Liver (tissue), 9 donors: ENCODE measurements around the gene LMTK2. TPM values are rescaled to one million over a fixed set of nuclear protein-coding genes. Genes with fewer than 3 reads are reported as not detected.

ENCODE experiments used
- DNase-seq: peaks from one replicate; pipeline ENCODE4 v3.0.0-alpha.2; 2017; ENCODE audit warnings: low spot score
- H3K27ac ChIP-seq, 2 donors: one replicate each; pipeline ENCODE4 v1.7.0; 2013; ENCODE audit warnings: inconsistent platforms in 2 of 2, low read length in 2 of 2, control low read depth in 1 of 2, low read depth in 1 of 2, mild to moderate bottlenecking in 1 of 2
- H3K27me3 ChIP-seq, 4 donors: one replicate each; pipeline versions ENCODE4 v1.6.1 to v1.7.0; 2013; ENCODE audit warnings: low read length in 3 of 4, inconsistent platforms in 1 of 4, mild to moderate bottlenecking in 1 of 4, moderate library complexity in 1 of 4; ENCODE audit not compliant: control insufficient read depth in 4 of 4, insufficient read depth in 4 of 4
- H3K36me3 ChIP-seq, 4 donors: one replicate each; pipeline versions ENCODE4 v1.6.1 to v1.7.0; 2013; ENCODE audit warnings: low read length in 3 of 4, mild to moderate bottlenecking in 3 of 4, low read depth in 1 of 4, moderate library complexity in 1 of 4; ENCODE audit not compliant: control insufficient read depth in 4 of 4, insufficient read depth in 3 of 4
- H3K4me1 ChIP-seq, 4 donors: one replicate each; pipeline versions ENCODE4 v1.6.1 to v1.7.0; 2013; ENCODE audit warnings: low read length in 3 of 4, mild to moderate bottlenecking in 3 of 4, moderate library complexity in 1 of 4; ENCODE audit not compliant: control insufficient read depth in 4 of 4, insufficient read depth in 4 of 4
- H3K4me3 ChIP-seq, 3 donors: one replicate each; pipeline versions ENCODE4 v1.6.1 to v1.7.0; 2013; ENCODE audit warnings: low read length in 3 of 3, control low read depth in 1 of 3, low read depth in 1 of 3, mild to moderate bottlenecking in 1 of 3
- H3K9ac ChIP-seq, 2 donors: one replicate each; pipeline ENCODE4 v1.7.0; 2013; ENCODE audit warnings: low read length in 2 of 2, mild to moderate bottlenecking in 2 of 2, moderate library complexity in 2 of 2, control low read depth in 1 of 2, low read depth in 1 of 2
- H3K9me3 ChIP-seq, 4 donors: one replicate each; pipeline versions ENCODE4 v1.6.1 to v1.7.0; 2013; ENCODE audit warnings: low read length in 3 of 4; ENCODE audit not compliant: control insufficient read depth in 4 of 4
- CTCF ChIP-seq: fragments of 150-350 bp; IDR thresholded peaks from 2 replicates; pipeline ENCODE4 v1.5.1; 2017; ENCODE audit warnings: improper control_type of control experiment, low read depth, low read length; ENCODE audit not compliant: missing input control
- EGR1 ChIP-seq, 2 donors: IDR thresholded peaks; 2 replicates each; pipeline ENCODE4 v1.6.1; 2016 to 2018; ENCODE audit warnings: antibody characterized with exemption in 2 of 2, low read depth in 2 of 2
- FOXA1 ChIP-seq: IDR thresholded peaks from 2 replicates; pipeline ENCODE4 v1.6.1; 2016; ENCODE audit warnings: antibody characterized with exemption
- FOXA2 ChIP-seq: IDR thresholded peaks from 2 replicates; pipeline ENCODE4 v1.6.1; 2016; ENCODE audit warnings: antibody characterized with exemption
- GABPA ChIP-seq, 2 donors: IDR thresholded peaks in 1 of 2; conservative IDR thresholded peaks in 1 of 2; 2 replicates each; pipeline ENCODE4 v1.6.1; 2016; ENCODE audit warnings: antibody characterized with exemption in 2 of 2, mild to moderate bottlenecking in 1 of 2, moderate library complexity in 1 of 2
- HNF4A ChIP-seq, 2 donors: conservative IDR thresholded peaks; 2 replicates each; pipeline ENCODE4 v1.6.1; 2016; ENCODE audit warnings: antibody characterized with exemption in 2 of 2, mild to moderate bottlenecking in 2 of 2
- JUND ChIP-seq, 2 donors: IDR thresholded peaks; 2 replicates each; pipeline ENCODE4 v1.6.1; 2016; ENCODE audit warnings: antibody characterized with exemption in 2 of 2
- MAX ChIP-seq: IDR thresholded peaks from 2 replicates; pipeline ENCODE4 v1.6.1; 2016; ENCODE audit warnings: antibody characterized with exemption
- NR2F2 ChIP-seq: IDR thresholded peaks from 2 replicates; pipeline ENCODE4 v1.6.1; 2016; ENCODE audit warnings: antibody characterized with exemption
- RAD21 ChIP-seq, 2 donors: IDR thresholded peaks; 2 replicates each; pipeline ENCODE4 v1.6.1; 2016; ENCODE audit warnings: antibody characterized with exemption in 2 of 2, mild to moderate bottlenecking in 2 of 2
- REST ChIP-seq: IDR thresholded peaks from 2 replicates; pipeline ENCODE4 v1.6.1; 2016; ENCODE audit warnings: antibody characterized with exemption, mild to moderate bottlenecking
- RXRA ChIP-seq, 2 donors: IDR thresholded peaks; 2 replicates each; pipeline ENCODE4 v1.6.1; 2017 to 2018; ENCODE audit warnings: antibody characterized with exemption in 2 of 2, mild to moderate bottlenecking in 1 of 2
- SP1 ChIP-seq: IDR thresholded peaks from 2 replicates; pipeline ENCODE4 v1.6.1; 2018; ENCODE audit warnings: antibody characterized with exemption, mild to moderate bottlenecking
- TAF1 ChIP-seq: conservative IDR thresholded peaks from 2 replicates; pipeline ENCODE4 v1.6.1; 2016; ENCODE audit warnings: antibody characterized with exemption, mild to moderate bottlenecking
- YY1 ChIP-seq: IDR thresholded peaks from 2 replicates; pipeline ENCODE4 v1.6.1; 2016; ENCODE audit warnings: antibody characterized with exemption, mild to moderate bottlenecking
- ZBTB33 ChIP-seq: IDR thresholded peaks from 2 replicates; pipeline ENCODE4 v1.6.1; 2016; ENCODE audit warnings: antibody characterized with exemption
- WGBS: extraction: QIAGEN DNeasy Blood & Tissue Kit; methylation state at CpG from one replicate; pipeline ENCODE4 v1.1.7; 2013; 5-methylcytosine and 5-hydroxymethylcytosine counted together
- polyA plus RNA-seq, 2 donors: library from polyadenylated mRNA; stranded (reverse) in 1 of 2; unstranded in 1 of 2; fragments of 200-250 nt in 1 of 2; fragments of >200 nt in 1 of 2; fragmentation: Nextera tagmentation in 1 of 2; extraction: Ambion mirVana in 1 of 2; gene quantifications; one replicate each; pipeline versions ENCODE4 v1.2.1 to v1.2.3, GENCODE V29; 2013 to 2015
- total RNA-seq, 2 donors: library from RNA; depleted of rRNA; stranded (reverse); fragments of >200 nt; gene quantifications; one replicate each; pipeline ENCODE4 v1.2.3, GENCODE V29; 2014
- donor health status: healthy.
- donor health status: healthy.
- donor health status: healthy.
- donor health status: healthy.
- donor health status: healthy.

LMTK2 gene
- 10 to 100 TPM; 13.4 to 14.3 TPM for total RNA-seq
- polyA plus RNA-seq = 1 to 10 TPM; 3.1 to 4.5 TPM

DNA sequence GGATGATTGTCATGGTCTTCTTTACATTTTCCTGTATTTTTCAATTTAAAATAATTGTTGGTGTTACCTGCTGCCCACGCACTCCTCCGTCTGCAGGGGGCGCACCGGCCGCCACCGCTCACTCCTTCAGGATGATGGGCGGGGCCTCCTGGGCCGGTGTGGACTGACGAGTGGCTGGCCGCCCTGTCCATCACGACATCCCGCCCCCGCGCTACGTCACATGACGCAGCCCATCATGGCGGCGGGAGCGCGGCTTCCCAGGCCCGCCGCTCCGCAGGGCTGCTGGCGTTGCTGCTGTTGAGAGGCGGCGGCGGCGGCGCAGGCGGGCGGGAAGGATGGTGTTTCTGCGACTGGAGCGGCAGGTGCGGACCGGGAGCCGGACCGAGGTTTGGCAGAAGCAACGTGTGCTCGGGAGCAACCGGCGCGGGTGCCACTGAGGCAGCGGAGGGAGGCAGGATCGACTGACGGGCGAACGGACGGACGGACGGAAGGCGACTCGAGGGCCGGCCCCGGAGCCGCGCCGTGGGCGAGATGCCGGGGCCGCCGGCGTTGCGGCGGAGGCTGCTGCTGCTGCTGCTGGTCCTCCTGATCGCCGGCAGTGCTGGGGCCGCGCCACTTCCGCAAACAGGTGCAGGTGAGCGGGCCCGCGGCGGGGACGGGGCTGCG is at the start of gene LMTK2:
Gene LMTK2, plus strand, starts transcription at position 216 of the 666 bp plus-strand sequence. Its CDS starts 316 bp downstream, at position 532.
- Histone ChIP-seq H3K9ac (peak within 1 kb of the TSS; percentile 73 to 77), H3K4me3 (peak within 1 kb of the TSS; percentile 90 to 98 (median 94)), H3K9me3 (peaks cover 0 to 2% (median 0%) of the 10 kb centered on the region in 4 donors), H3K4me1 (peaks cover 6 to 34% (median 25%) of the 10 kb centered on the region in 4 donors), H3K27me3 (no peaks in the 10 kb centered on the region), H3K36me3 (no peaks in the 10 kb centered on the region), H3K27ac (peak within 1 kb of the TSS; percentile 91 to 92)
- peak; percentile 99 for DNase-seq
- no peak for TF ChIP-seq HNF4A (conservative IDR thresholded peaks at IDR 0.05)
- TF ChIP-seq MAX = no peak
- TF ChIP-seq ZBTB33 = no peak
- no peak for TF ChIP-seq TAF1
- peak; percentile 92 to 93 for TF ChIP-seq RAD21 (IDR thresholded peaks at IDR 0.05)
- TF ChIP-seq NR2F2 = no peak
- peak; percentile 98 for TF ChIP-seq CTCF
- TF ChIP-seq REST = no peak
- no peak for TF ChIP-seq JUND (IDR thresholded peaks at IDR 0.05)
- peak; percentile 80 for TF ChIP-seq SP1
- TF ChIP-seq FOXA2 = no peak
- TF ChIP-seq EGR1 (IDR thresholded peaks at IDR 0.05; ENCODE audit: low read depth in 2 of 2) = peak in 1 of 2 donors; percentile 57
- no peak for TF ChIP-seq RXRA (IDR thresholded peaks at IDR 0.05)
- TF ChIP-seq GABPA (IDR thresholded peaks at IDR 0.05 in 1 of 2, conservative IDR thresholded peaks at IDR 0.05 in 1 of 2) = no peak
- TF ChIP-seq YY1 = peak; percentile 98
- TF ChIP-seq FOXA1 = no peak
- under 1% methylated on average over 75 of the region's 75 CpGs for WGBS
